Peyer's patch (tissue), 4 donors: ENCODE data around the gene XPNPEP3. TPM values are rescaled to one million over a fixed set of nuclear protein-coding genes. Genes with fewer than 3 reads are reported as not detected.

Source experiments
- DNase-seq, 3 donors: peaks; one replicate each; pipeline ENCODE4 v3.0.0-alpha.2; 2017 to 2019
- H3K27ac ChIP-seq, 4 donors: fragments of 200-600 bp; sonication (generic); one replicate each; pipeline ENCODE4 v1.5.1; 2016 to 2019
- H3K27me3 ChIP-seq, 2 donors: fragments of 200-600 bp; sonication (generic); one replicate each; pipeline ENCODE4 v1.5.1; 2019
- H3K36me3 ChIP-seq, 3 donors: fragments of 200-600 bp; sonication (generic); one replicate each; pipeline ENCODE4 v1.5.1; 2016 to 2019
- H3K4me1 ChIP-seq, 4 donors: fragments of 200-600 bp; sonication (generic); one replicate each; pipeline ENCODE4 v1.5.1; 2016 to 2019
- H3K4me3 ChIP-seq, 4 donors: fragments of 200-600 bp; sonication (generic); 1 replicate in 3 of 4; 2 replicates in 1 of 4; pipeline ENCODE4 v1.5.1; 2016 to 2019; ENCODE audit warnings: mild to moderate bottlenecking in 1 of 4
- H3K9me3 ChIP-seq, 4 donors: fragments of 200-600 bp; sonication (generic); one replicate each; pipeline ENCODE4 v1.5.1; 2016 to 2019; ENCODE audit warnings: mild to moderate bottlenecking in 1 of 4
- POLR2A ChIP-seq, 2 donors: fragments of 450-650 bp; IDR thresholded peaks; one replicate each; pipeline ENCODE4 v1.5.1; 2017; ENCODE audit warnings: antibody characterized with exemption in 2 of 2, mild to moderate bottlenecking in 2 of 2, moderate library complexity in 2 of 2
- total RNA-seq, 4 donors: library from RNA; depleted of rRNA; stranded (reverse); fragments of >200 nt; gene quantifications; one replicate each; pipeline ENCODE4 v1.1.0, GENCODE V29; 2016
- TF ChIP-seq, protein P1 (sequence below), 6 experiments: fragments of 450-650 bp in 4 of 6; fragments of 200-600 bp in 2 of 6; sonication (generic) in 1 of 6; IDR thresholded peaks; one replicate each; pipeline ENCODE4 v1.5.1; 2017 to 2019; ENCODE audit warnings: antibody characterized with exemption in 6 of 6, mild to moderate bottlenecking in 3 of 6, moderate library complexity in 1 of 6

XPNPEP3 gene
- total RNA-seq, 4 donors from 2014 or later = 1.4 to 10.5 (median 6.6) TPM

- TF ChIP-seq, protein P1, sequence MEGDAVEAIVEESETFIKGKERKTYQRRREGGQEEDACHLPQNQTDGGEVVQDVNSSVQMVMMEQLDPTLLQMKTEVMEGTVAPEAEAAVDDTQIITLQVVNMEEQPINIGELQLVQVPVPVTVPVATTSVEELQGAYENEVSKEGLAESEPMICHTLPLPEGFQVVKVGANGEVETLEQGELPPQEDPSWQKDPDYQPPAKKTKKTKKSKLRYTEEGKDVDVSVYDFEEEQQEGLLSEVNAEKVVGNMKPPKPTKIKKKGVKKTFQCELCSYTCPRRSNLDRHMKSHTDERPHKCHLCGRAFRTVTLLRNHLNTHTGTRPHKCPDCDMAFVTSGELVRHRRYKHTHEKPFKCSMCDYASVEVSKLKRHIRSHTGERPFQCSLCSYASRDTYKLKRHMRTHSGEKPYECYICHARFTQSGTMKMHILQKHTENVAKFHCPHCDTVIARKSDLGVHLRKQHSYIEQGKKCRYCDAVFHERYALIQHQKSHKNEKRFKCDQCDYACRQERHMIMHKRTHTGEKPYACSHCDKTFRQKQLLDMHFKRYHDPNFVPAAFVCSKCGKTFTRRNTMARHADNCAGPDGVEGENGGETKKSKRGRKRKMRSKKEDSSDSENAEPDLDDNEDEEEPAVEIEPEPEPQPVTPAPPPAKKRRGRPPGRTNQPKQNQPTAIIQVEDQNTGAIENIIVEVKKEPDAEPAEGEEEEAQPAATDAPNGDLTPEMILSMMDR (IDR thresholded peaks at IDR 0.05) = peak; percentile 51 to 93 (median 88)
- TF ChIP-seq POLR2A (IDR thresholded peaks at IDR 0.05) = no peak
- Histone ChIP-seq H3K27ac (no peak overlapping the region), H3K36me3 (peaks cover 0 to 21% (median 0%) of the 10 kb centered on the region in 3 donors), H3K27me3 (no peaks in the 10 kb centered on the region), H3K4me1 (peaks cover 0 to 7% (median 0%) of the 10 kb centered on the region in 4 donors), H3K4me3 (no peak overlapping the region), H3K9me3 (no peaks in the 10 kb centered on the region)
- DNase-seq = no peak
Measured at GRCh38 chr22:40922484-40923303, 65.7 kb downstream of the XPNPEP3 start.

DNA sequence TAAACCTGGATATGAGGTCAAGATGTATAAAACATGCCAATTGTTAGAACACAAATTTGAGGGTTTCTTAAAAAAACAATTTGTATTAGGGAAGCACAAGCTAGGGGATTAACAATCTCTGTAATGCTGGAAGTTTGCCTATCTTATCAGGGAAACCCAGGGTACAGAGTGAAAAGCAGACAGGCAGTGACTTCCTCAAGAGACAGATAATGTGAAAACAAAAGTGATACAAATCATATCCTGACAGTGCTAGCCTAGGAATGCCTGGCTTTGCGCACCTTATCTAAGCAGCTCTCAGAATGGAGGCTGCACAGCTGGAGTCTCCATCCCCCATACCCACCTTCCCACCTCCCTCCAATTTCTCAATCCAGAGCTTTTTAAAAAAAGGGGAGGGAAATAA is 71.7 kb downstream of the XPNPEP3 start:
- Histone ChIP-seq H3K4me3 (no peak overlapping the region), H3K27me3 (no peaks in the 10 kb centered on the region), H3K4me1 (no peaks in the 10 kb centered on the region), H3K9me3 (no peaks in the 10 kb centered on the region), H3K27ac (no peak overlapping the region), H3K36me3 (peaks cover 0 to 29% (median 0%) of the 10 kb centered on the region in 3 donors)
- TF ChIP-seq, protein P1 (IDR thresholded peaks at IDR 0.05) = no peak
- no peak for TF ChIP-seq POLR2A (IDR thresholded peaks at IDR 0.05)
- DNase-seq = no peak

DNA sequence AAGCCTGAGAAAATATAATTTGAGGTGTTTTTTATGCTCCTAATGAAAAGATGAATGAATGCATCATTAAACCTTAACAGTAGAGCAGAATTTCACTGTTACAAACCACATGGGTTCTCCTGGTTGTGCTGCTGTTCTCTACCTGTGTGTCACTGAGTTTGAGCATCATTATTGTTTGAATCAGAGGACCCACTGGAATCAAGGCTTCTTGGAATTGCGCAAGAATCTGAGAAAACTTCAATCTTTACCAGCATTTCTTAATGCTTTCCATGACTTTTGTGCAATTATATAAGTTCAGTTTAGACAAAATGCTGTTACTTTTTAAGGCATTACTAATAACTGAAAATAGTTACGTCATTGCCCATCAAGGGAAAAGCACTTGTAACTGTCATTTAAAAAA is 75.4 kb downstream of the XPNPEP3 start:
- Histone ChIP-seq H3K27me3 (no peaks in the 10 kb centered on the region), H3K36me3 (peaks cover 0 to 9% (median 0%) of the 10 kb centered on the region in 3 donors), H3K4me3 (no peak overlapping the region), H3K9me3 (no peaks in the 10 kb centered on the region), H3K4me1 (no peaks in the 10 kb centered on the region), H3K27ac (no peak overlapping the region)
- no peak for DNase-seq
- TF ChIP-seq, protein P1 (IDR thresholded peaks at IDR 0.05) = no peak
- TF ChIP-seq POLR2A (IDR thresholded peaks at IDR 0.05) = no peak

- Histone ChIP-seq H3K36me3 (no peaks in the 10 kb centered on the region), H3K27me3 (no peaks in the 10 kb centered on the region), H3K4me3 (no peak overlapping the region), H3K9me3 (no peaks in the 10 kb centered on the region), H3K4me1 (peaks cover 0 to 4% (median 2%) of the 10 kb centered on the region in 4 donors), H3K27ac (no peak overlapping the region)
- TF ChIP-seq POLR2A (IDR thresholded peaks at IDR 0.05) = no peak
- TF ChIP-seq, protein P1 (IDR thresholded peaks at IDR 0.05) = no peak
- DNase-seq = no peak
Measured at GRCh38 chr22:40939202-40939601, 82.3 kb downstream of the XPNPEP3 start.

- H3K36me3 ChIP-seq = peaks cover 0 to 4% (median 0%) of the 10 kb centered on the region in 3 donors
- peak; percentile 26 to 62 for TF ChIP-seq POLR2A (IDR thresholded peaks at IDR 0.05)
- TF ChIP-seq, protein P1 (IDR thresholded peaks at IDR 0.05) = no peak
- peak within 1 kb of the TSS; percentile 92 to 97 (median 95) for H3K27ac ChIP-seq
- no peaks in the 10 kb centered on the region for H3K9me3 ChIP-seq
- peak; percentile 99 for DNase-seq
- H3K4me1 ChIP-seq = peaks cover 0 to 20% (median 6%) of the 10 kb centered on the region in 4 donors
- peak within 1 kb of the TSS; percentile 66 to 100 (median 75) for H3K4me3 ChIP-seq
- H3K27me3 ChIP-seq = no peaks in the 10 kb centered on the region
Measured at GRCh38 chr22:40950962-40951794, 94.2 kb downstream of the XPNPEP3 start, which contains the start of gene RBX1. TSS of gene RBX1 (plus strand) at chr22:40951378. CDS start at chr22:40951399, 21 bp downstream.
